GM12891 (cell line): ENCODE data around the gene STC2.

Source experiments
- POLR2A ChIP-seq: IDR thresholded peaks from 2 replicates; pipeline ENCODE4 v1.6.1; 2011; ENCODE audit warnings: low read depth, low read length, control low read depth
- POLR2AphosphoS5 ChIP-seq: IDR thresholded peaks from 2 replicates; pipeline ENCODE4 v1.6.1; 2011; ENCODE audit warnings: low read depth, low read length, control low read depth
- SPI1 ChIP-seq: IDR thresholded peaks from 2 replicates; pipeline ENCODE4 v1.6.1; 2011; ENCODE audit warnings: low read depth, low read length, control low read depth

DNA sequence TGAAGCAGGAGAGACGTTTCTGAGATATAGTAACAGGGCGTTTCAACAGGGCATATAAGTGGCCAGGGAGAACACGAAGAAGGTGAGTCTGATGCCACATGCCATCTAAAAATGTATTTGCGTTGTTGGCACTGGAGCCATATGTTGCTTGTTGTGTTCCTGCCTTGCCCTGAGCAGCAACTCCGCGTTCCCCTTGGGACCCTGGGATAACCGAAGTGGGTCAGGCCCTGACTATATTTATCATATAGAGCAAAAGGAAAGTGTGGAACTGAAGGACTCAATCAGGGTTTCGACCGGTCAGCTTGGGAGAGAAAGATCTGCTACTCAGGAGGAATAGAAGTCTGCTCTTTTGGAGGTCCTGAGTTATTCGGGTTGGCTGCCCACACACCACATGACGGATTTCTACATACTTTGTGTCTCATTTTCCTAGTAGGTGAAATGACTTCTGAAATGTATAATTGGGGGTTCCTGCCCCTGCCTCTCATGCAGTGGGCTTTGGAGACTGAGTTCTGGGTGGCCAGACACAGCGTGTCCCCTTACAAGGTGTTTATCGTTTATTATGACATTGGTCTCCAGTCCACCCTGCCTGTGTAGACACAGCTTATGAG is 3.0 kb downstream of the STC2 start:
- TF ChIP-seq POLR2A (no peak), POLR2AphosphoS5 (no peak), SPI1 (no peak)
